PFSK-1 (cell line): ENCODE data around the gene RAD51B.

ENCODE experiments used
- FOXP2 ChIP-seq: optimal IDR thresholded peaks from 2 replicates; pipeline ENCODE3; 2011; ENCODE audit warnings: borderline replicate concordance, control low read depth, inconsistent platforms; ENCODE audit not compliant: insufficient read depth; ENCODE audit errors: extremely low read length, extremely low read depth
- POLR2AphosphoS5 ChIP-seq: IDR thresholded peaks from 2 replicates; pipeline ENCODE4 v1.6.1; 2012; ENCODE audit warnings: low read depth, mild to moderate bottlenecking, control low read depth, low read length, moderate library complexity
- SIN3A ChIP-seq: IDR thresholded peaks from 2 replicates; pipeline ENCODE4 v1.6.1; 2012; ENCODE audit warnings: mild to moderate bottlenecking, low read length, moderate library complexity, borderline replicate concordance; ENCODE audit not compliant: insufficient read depth
- TAF1 ChIP-seq: IDR thresholded peaks from 2 replicates; pipeline ENCODE4 v1.6.1; 2012; ENCODE audit warnings: low read length, control low read depth, borderline replicate concordance; ENCODE audit not compliant: insufficient read depth

GRCh38 chr14:68075382-68076029 is 255.9 kb downstream of the RAD51B start:
- no peak for TF ChIP-seq POLR2AphosphoS5
- TF ChIP-seq FOXP2 = no peak
- TF ChIP-seq SIN3A = no peak
- no peak for TF ChIP-seq TAF1
